GM19023 (cell line): ENCODE results near the gene CAMTA1.

Experiments
- ATAC-seq: cut with Tn5 transposase; IDR thresholded peaks from one replicate; pipeline ENCODE4 v1.9.1; 2021; ENCODE audit warnings: mild to moderate bottlenecking, moderate library complexity; ENCODE audit not compliant: unreplicated experiment

Gene CAMTA1

GRCh38 chr1:7667159-7667558, 881.9 kb downstream of the CAMTA1 start:
- no peak for ATAC-seq

- no peak for ATAC-seq
Measured at GRCh38 chr1:7667625-7668218, 882.5 kb downstream of the CAMTA1 start.

- ATAC-seq = no peak
Measured at GRCh38 chr1:7669559-7670311, 884.5 kb downstream of the CAMTA1 start.

GRCh38 chr1:7670334-7671145, 885.3 kb downstream of the CAMTA1 start:
- no peak for ATAC-seq

GRCh38 chr1:7671146-7671465, 885.9 kb downstream of the CAMTA1 start:
- ATAC-seq = no peak

- ATAC-seq = no peak
Measured at GRCh38 chr1:7671676-7672075, 886.4 kb downstream of the CAMTA1 start.

GRCh38 chr1:7672864-7673263, 887.6 kb downstream of the CAMTA1 start:
- ATAC-seq = no peak

GRCh38 chr1:7674972-7675371, 889.7 kb downstream of the CAMTA1 start:
- ATAC-seq = no peak

GRCh38 chr1:7675431-7676273, 890.4 kb downstream of the CAMTA1 start:
- ATAC-seq = no peak

GRCh38 chr1:7676274-7676945, 891.2 kb downstream of the CAMTA1 start:
- ATAC-seq = no peak

GRCh38 chr1:7677111-7677510, 891.9 kb downstream of the CAMTA1 start:
- ATAC-seq = no peak

- no peak for ATAC-seq
Measured at GRCh38 chr1:7677815-7678214, 892.6 kb downstream of the CAMTA1 start.

GRCh38 chr1:7678491-7679158, 893.4 kb downstream of the CAMTA1 start:
- ATAC-seq = no peak

GRCh38 chr1:7679159-7679872, 894.1 kb downstream of the CAMTA1 start:
- no peak for ATAC-seq

GRCh38 chr1:7679873-7680206, 894.6 kb downstream of the CAMTA1 start:
- no peak for ATAC-seq

GRCh38 chr1:7680207-7680954, 895.1 kb downstream of the CAMTA1 start:
- no peak for ATAC-seq

GRCh38 chr1:7680955-7681268, 895.7 kb downstream of the CAMTA1 start:
- no peak for ATAC-seq

- no peak for ATAC-seq
Measured at GRCh38 chr1:7681401-7681800, 896.1 kb downstream of the CAMTA1 start.

- ATAC-seq = no peak
Measured at GRCh38 chr1:7683521-7683920, 898.3 kb downstream of the CAMTA1 start.
